ENCODE results near the gene AGAP3.

DNA sequence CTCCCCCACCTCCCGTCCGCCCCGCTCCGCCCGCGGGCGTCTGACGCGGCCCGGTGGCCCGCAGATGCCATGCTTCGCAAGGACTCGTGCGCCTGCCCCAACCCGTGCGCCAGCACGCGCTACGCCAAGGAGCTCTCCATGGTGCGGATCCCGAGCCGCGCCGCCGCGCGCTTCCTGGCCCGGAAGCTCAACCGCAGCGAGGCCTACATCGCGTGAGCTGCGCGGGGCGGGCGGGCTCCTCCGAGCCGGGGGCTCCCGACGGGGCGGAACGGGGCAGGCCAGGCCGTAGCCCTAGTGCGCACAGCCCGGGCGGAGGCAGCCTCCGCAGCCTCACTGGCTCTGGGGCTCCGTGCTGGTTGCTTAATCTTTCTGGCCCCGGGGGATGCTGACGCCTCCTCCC lies 35.2 kb upstream of the AGAP3 start:
- TF ChIP-seq YY1 (IDR thresholded peaks at IDR 0.05; ENCODE audit: insufficient read depth, insufficient read length) (no peak), SUZ12 (IDR thresholded peaks at IDR 0.05; ENCODE audit: extremely low read depth, insufficient read depth, insufficient read length) (no peak), ZNF274 (IDR thresholded peaks at IDR 0.05; ENCODE audit: low read depth, low read length) (no peak)
